ENCODE results near the gene PDZD4.

Gene PDZD4

GRCh38 chrX:153866302-153867019, 36.1 kb upstream of the PDZD4 start:
- TF ChIP-seq TEAD4 (IDR thresholded peaks at IDR 0.05) (no peak), YY1 (IDR thresholded peaks at IDR 0.05; ENCODE audit: low read depth) (no peak), RAD21 (IDR thresholded peaks at IDR 0.05; ENCODE audit: low read depth) (no peak), EGR1 (IDR thresholded peaks at IDR 0.05) (no peak), TCF12 (IDR thresholded peaks at IDR 0.05; ENCODE audit: low read depth) (no peak), NFIC (IDR thresholded peaks at IDR 0.05) (no peak), CREB1 (IDR thresholded peaks at IDR 0.05; ENCODE audit: low read depth) (no peak), CEBPB (IDR thresholded peaks at IDR 0.05) (no peak), EP300 (IDR thresholded peaks at IDR 0.05; ENCODE audit: borderline replicate concordance) (no peak), ZBTB7A (IDR thresholded peaks at IDR 0.05; ENCODE audit: low read depth) (no peak), FOXM1 (IDR thresholded peaks at IDR 0.05; ENCODE audit: borderline replicate concordance, low read depth) (no peak), TAF1 (IDR thresholded peaks at IDR 0.05; ENCODE audit: low read depth) (no peak)
- TF ChIP-seq, protein P1, sequence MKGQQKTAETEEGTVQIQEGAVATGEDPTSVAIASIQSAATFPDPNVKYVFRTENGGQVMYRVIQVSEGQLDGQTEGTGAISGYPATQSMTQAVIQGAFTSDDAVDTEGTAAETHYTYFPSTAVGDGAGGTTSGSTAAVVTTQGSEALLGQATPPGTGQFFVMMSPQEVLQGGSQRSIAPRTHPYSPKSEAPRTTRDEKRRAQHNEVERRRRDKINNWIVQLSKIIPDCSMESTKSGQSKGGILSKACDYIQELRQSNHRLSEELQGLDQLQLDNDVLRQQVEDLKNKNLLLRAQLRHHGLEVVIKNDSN (IDR thresholded peaks at IDR 0.05) = no peak
- TF ChIP-seq, protein P2, sequence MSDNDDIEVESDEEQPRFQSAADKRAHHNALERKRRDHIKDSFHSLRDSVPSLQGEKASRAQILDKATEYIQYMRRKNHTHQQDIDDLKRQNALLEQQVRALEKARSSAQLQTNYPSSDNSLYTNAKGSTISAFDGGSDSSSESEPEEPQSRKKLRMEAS (IDR thresholded peaks at IDR 0.05) = no peak
- TF ChIP-seq, protein P3, sequence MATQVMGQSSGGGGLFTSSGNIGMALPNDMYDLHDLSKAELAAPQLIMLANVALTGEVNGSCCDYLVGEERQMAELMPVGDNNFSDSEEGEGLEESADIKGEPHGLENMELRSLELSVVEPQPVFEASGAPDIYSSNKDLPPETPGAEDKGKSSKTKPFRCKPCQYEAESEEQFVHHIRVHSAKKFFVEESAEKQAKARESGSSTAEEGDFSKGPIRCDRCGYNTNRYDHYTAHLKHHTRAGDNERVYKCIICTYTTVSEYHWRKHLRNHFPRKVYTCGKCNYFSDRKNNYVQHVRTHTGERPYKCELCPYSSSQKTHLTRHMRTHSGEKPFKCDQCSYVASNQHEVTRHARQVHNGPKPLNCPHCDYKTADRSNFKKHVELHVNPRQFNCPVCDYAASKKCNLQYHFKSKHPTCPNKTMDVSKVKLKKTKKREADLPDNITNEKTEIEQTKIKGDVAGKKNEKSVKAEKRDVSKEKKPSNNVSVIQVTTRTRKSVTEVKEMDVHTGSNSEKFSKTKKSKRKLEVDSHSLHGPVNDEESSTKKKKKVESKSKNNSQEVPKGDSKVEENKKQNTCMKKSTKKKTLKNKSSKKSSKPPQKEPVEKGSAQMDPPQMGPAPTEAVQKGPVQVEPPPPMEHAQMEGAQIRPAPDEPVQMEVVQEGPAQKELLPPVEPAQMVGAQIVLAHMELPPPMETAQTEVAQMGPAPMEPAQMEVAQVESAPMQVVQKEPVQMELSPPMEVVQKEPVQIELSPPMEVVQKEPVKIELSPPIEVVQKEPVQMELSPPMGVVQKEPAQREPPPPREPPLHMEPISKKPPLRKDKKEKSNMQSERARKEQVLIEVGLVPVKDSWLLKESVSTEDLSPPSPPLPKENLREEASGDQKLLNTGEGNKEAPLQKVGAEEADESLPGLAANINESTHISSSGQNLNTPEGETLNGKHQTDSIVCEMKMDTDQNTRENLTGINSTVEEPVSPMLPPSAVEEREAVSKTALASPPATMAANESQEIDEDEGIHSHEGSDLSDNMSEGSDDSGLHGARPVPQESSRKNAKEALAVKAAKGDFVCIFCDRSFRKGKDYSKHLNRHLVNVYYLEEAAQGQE (IDR thresholded peaks at IDR 0.05; ENCODE audit: low read depth) = no peak

GRCh38 chrX:153865685-153866084, 35.3 kb upstream of the PDZD4 start:
- TF ChIP-seq NFIC (IDR thresholded peaks at IDR 0.05) = no peak
- TF ChIP-seq EP300 (IDR thresholded peaks at IDR 0.05; ENCODE audit: borderline replicate concordance) = no peak

DNA sequence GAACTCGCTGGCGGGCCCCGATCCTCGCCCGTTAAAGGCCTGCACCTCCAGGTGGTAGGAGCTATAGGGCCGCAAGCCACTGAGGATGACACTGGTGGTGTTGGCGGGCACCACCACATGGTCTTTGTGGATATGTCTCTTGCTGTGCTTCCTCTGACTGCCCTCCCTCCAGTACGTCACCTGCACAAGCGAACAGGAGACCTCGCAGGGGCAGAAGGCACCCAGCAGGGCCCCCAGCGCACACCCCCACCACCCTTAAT, 34.9 kb upstream of the PDZD4 start:
- TF ChIP-seq, protein P2 (IDR thresholded peaks at IDR 0.05) = no peak
- TF ChIP-seq EP300 (IDR thresholded peaks at IDR 0.05; ENCODE audit: borderline replicate concordance) (no peak), FOXM1 (IDR thresholded peaks at IDR 0.05; ENCODE audit: borderline replicate concordance, low read depth) (no peak), RAD21 (IDR thresholded peaks at IDR 0.05; ENCODE audit: low read depth) (no peak), NFIC (IDR thresholded peaks at IDR 0.05) (no peak), TAF1 (IDR thresholded peaks at IDR 0.05; ENCODE audit: low read depth) (no peak)

DNA sequence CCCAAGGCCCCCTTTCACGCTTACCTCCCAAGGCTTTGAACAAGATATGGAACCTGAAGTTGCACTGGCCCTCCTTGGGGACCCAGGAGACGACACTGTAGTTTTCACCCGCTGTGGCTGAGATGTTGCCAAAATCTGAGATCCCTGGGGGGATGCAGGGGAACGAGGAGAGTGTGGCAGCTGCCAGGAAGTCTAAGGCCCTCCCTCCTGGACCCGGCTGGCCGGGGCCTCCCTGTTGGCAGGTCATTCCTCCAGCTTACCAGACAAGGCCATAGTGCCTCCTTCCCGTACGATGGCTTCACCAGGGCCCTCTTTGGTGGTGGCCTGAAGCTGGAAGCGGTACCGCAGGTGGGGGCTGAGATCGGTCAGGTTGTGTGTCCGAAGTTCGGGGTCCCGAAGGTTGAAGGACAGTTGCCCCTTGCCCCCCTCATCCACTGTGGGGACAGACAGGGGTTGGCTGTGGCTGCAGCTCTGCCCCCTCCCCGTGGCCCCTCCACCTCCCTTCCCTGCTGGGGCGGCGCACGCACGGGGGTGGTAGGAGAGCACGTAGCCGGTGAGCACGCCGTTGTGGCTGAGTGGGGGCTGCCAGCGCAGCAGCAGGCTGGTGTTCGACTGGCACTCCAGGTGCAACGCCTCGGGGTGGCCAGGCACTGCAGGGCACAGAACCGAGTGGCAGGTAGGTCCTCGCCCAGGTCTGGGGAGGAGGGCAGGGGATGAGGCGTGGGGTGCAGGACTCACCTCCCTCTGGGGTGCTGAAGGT, 34.4 kb upstream of the PDZD4 start:
- TF ChIP-seq ZBTB7A (IDR thresholded peaks at IDR 0.05; ENCODE audit: low read depth) (no peak), NFIC (IDR thresholded peaks at IDR 0.05) (no peak)
- TF ChIP-seq, protein P3 (IDR thresholded peaks at IDR 0.05; ENCODE audit: low read depth) = no peak

GRCh38 chrX:153864101-153864500, 33.8 kb upstream of the PDZD4 start:
- TF ChIP-seq, protein P1 (IDR thresholded peaks at IDR 0.05) = no peak
- TF ChIP-seq EP300 (IDR thresholded peaks at IDR 0.05; ENCODE audit: borderline replicate concordance) (no peak), EGR1 (IDR thresholded peaks at IDR 0.05) (no peak), ZBTB7A (IDR thresholded peaks at IDR 0.05; ENCODE audit: low read depth) (no peak), CREB1 (IDR thresholded peaks at IDR 0.05; ENCODE audit: low read depth) (no peak), CEBPB (IDR thresholded peaks at IDR 0.05) (no peak), YY1 (IDR thresholded peaks at IDR 0.05; ENCODE audit: low read depth) (no peak), TEAD4 (IDR thresholded peaks at IDR 0.05) (no peak), TCF12 (IDR thresholded peaks at IDR 0.05; ENCODE audit: low read depth) (no peak), NFIC (IDR thresholded peaks at IDR 0.05) (no peak), RAD21 (IDR thresholded peaks at IDR 0.05; ENCODE audit: low read depth) (no peak), FOXM1 (IDR thresholded peaks at IDR 0.05; ENCODE audit: borderline replicate concordance, low read depth) (no peak), TAF1 (IDR thresholded peaks at IDR 0.05; ENCODE audit: low read depth) (no peak)
- TF ChIP-seq, protein P3 (IDR thresholded peaks at IDR 0.05; ENCODE audit: low read depth) = no peak
- TF ChIP-seq, protein P2 (IDR thresholded peaks at IDR 0.05) = no peak

Data from Ishikawa (cell line).